GM12878 (cell line): ENCODE data around the gene DQX1. TPM values are rescaled to one million over a fixed set of nuclear protein-coding genes. Genes with fewer than 3 reads are reported as not detected.

Experiments used
- ATAC-seq: fragments of 200-7000 bp; cut with Tn5 transposase; 3 replicates; pipeline ENCODE4 v1.9.1; 2020; ENCODE audit warnings: mild to moderate bottlenecking, moderate library complexity
- BruUV-seq: library from RNA; stranded (reverse); fragments of 400-500 nt; replicated peaks from 2 replicates; lab custom pipeline; 2021; lab: Mats Ljungman, UMichigan
- CTCF ChIA-PET: fragments of 300-600 bp; sonication (Branson Sonifier 250); formaldehyde crosslinking; extraction: SDS; loops from one replicate; lab custom pipeline; 2021; ENCODE audit warnings: inconsistent platforms; lab: Yijun Ruan, JAX
- POLR2A ChIA-PET: fragments of 350-600 bp; formaldehyde crosslinking; extraction: SDS; loops from one replicate; lab custom pipeline; 2021; ENCODE audit warnings: inconsistent platforms; lab: Charles Lee
- RAD21 ChIA-PET: fragments of 300-600 bp; sonication (Branson Sonifier 250); formaldehyde crosslinking; loops from one replicate; lab custom pipeline; 2023; ENCODE audit warnings: antibody characterized with exemption; ENCODE audit not compliant: unreplicated experiment; lab: Charles Lee
- SMC1A ChIA-PET: fragments of 300-600 bp; sonication (Branson Sonifier 250); formaldehyde crosslinking; loops from one replicate; lab custom pipeline; 2023; ENCODE audit not compliant: unreplicated experiment, uncharacterized antibody; lab: Charles Lee
- DNase-seq: peaks from one replicate; pipeline ENCODE4 v3.0.0-alpha.2; 2011; ENCODE audit warnings: low read depth, low spot score
- FAIRE-seq: peaks from 3 replicates; lab custom pipeline; 2011; peaks lifted over from hg19 to GRCh38; lab: Jason Lieb, UNC
- H2AFZ ChIP-seq: 2 replicates; pipeline ENCODE4 v1.6.0; 2011; ENCODE audit warnings: low read depth, low read length, control low read depth; ENCODE audit not compliant: control insufficient read depth
- H3K27ac ChIP-seq: 2 replicates; pipeline ENCODE4 v1.5.1; 2011; ENCODE audit warnings: control low read depth; ENCODE audit not compliant: control insufficient read depth, insufficient read depth
- H3K27me3 ChIP-seq, 2 experiments: replicated peaks in 1 of 2; 2 replicates each; pipeline versions ENCODE4 v1.6.0 to v1.6.1; 2011; ENCODE audit warnings: low read length in 1 of 2; ENCODE audit not compliant: control insufficient read depth in 2 of 2, insufficient read depth in 2 of 2
- H3K36me3 ChIP-seq, 2 experiments: 2 replicates each; pipeline ENCODE4 v1.5.1; 2011; ENCODE audit warnings: low read length in 1 of 2; ENCODE audit not compliant: control insufficient read depth in 2 of 2, insufficient read depth in 2 of 2
- H3K4me1 ChIP-seq: 2 replicates; pipeline ENCODE4 v1.6.1; 2011; ENCODE audit warnings: mild to moderate bottlenecking, low read length, moderate library complexity, mixed read lengths; ENCODE audit not compliant: control insufficient read depth, insufficient read depth
- H3K4me2 ChIP-seq: 2 replicates; pipeline ENCODE4 v1.6.0; 2011; ENCODE audit warnings: control low read depth; ENCODE audit not compliant: control insufficient read depth, insufficient read depth
- H3K4me3 ChIP-seq: fragments of 200-600 bp; sonication (generic); 2 replicates; pipeline ENCODE4 v1.5.1; 2016
- H3K79me2 ChIP-seq: 2 replicates; pipeline ENCODE4 v1.6.0; 2011; ENCODE audit warnings: low read length; ENCODE audit not compliant: control insufficient read depth, insufficient read depth
- H3K9ac ChIP-seq: 2 replicates; pipeline ENCODE4 v1.8.0; 2011; ENCODE audit warnings: low read length, control low read depth, mixed read lengths; ENCODE audit not compliant: control insufficient read depth, insufficient read depth
- H3K9me3 ChIP-seq: replicated peaks from 3 replicates; pipeline ENCODE4 v1.5.1; 2011; ENCODE audit warnings: mild to moderate bottlenecking, low read length; ENCODE audit not compliant: control insufficient read depth, insufficient read depth
- H4K20me1 ChIP-seq: 2 replicates; pipeline ENCODE4 v1.6.0; 2011; ENCODE audit not compliant: control insufficient read depth, insufficient read depth
- ATF2 ChIP-seq: IDR thresholded peaks from 2 replicates; pipeline ENCODE4 v1.6.1; 2012; ENCODE audit warnings: low read length, inconsistent platforms
- CHD2 ChIP-seq: IDR thresholded peaks from 2 replicates; pipeline ENCODE4 v1.6.1; 2011; ENCODE audit warnings: low read depth, low read length, improper control_type of control experiment, borderline replicate concordance
- E4F1 ChIP-seq: fragments of 450-650 bp; IDR thresholded peaks from 2 replicates; pipeline ENCODE4 v1.6.1; 2018; ENCODE audit warnings: borderline replicate concordance, mild to moderate bottlenecking; ENCODE audit not compliant: partially characterized antibody
- GABPA ChIP-seq: IDR thresholded peaks from 2 replicates; pipeline ENCODE4 v1.6.1; 2014; ENCODE audit warnings: antibody characterized with exemption, low read depth, mild to moderate bottlenecking, inconsistent platforms
- HDAC6 ChIP-seq: fragments of 200-600 bp; sonication (generic); IDR thresholded peaks from one replicate; pipeline ENCODE4 v1.8.0; 2017; ENCODE audit warnings: antibody characterized with exemption; ENCODE audit not compliant: unreplicated experiment
- SIN3A ChIP-seq: IDR thresholded peaks from 2 replicates; pipeline ENCODE4 v1.6.1; 2012; ENCODE audit warnings: low read depth, low read length, improper control_type of control experiment
- WGBS: methylation state at CpG from one replicate; pipeline ENCODE4 v1.1.6; 2016; ENCODE audit warnings: low lambda C conversion rate; ENCODE audit not compliant: insufficient replicate concordance, insufficient coverage; ENCODE audit errors: missing lambda C conversion rate; 5-methylcytosine and 5-hydroxymethylcytosine counted together
- in situ Hi-C: fragments of 300-500 bp; cut with MboI; formaldehyde crosslinking; loops from 9 replicates; pipeline ENCODE4 v1.14.3; 2018; ENCODE audit warnings: mixed read lengths
- intact Hi-C: fragments of 100-400 bp; cut with micrococcal nuclease; formaldehyde crosslinking; loops from one replicate; pipeline ENCODE4 v1.14.2; 2022; ENCODE audit not compliant: unreplicated experiment
- polyA plus RNA-seq, 11 experiments: library from polyadenylated mRNA; depleted of rRNA in 4 of 11; unstranded in 6 of 11; stranded (reverse) in 5 of 11; fragments of >200 nt; fragmentation: Nextera tagmentation in 4 of 11; fragmentation: Illumina TruSeq in 1 of 11; extraction: Ambion mirVana in 4 of 11; extraction: Trizol in 1 of 11; gene quantifications; 1 replicate in 1 of 11; 2 replicates in 10 of 11; pipeline versions ENCODE4 v1.2.1 to v1.2.3, GENCODE V29; 2011 to 2016; ENCODE audit warnings: inconsistent platforms in 2 of 11, missing spikeins in 2 of 11, low read depth in 1 of 11
- total RNA-seq, 4 experiments: library from RNA; depleted of rRNA in 3 of 4; stranded (reverse); fragments of >200 nt in 3 of 4; fragmentation: Illumina TruSeq in 1 of 4; extraction: Trizol in 1 of 4; gene quantifications; 2 replicates each; pipeline versions ENCODE4 v1.2.1 to v1.2.3, GENCODE V29; 2013 to 2021

DQX1 gene
- total and polyA plus RNA-seq, 10 of the 15 experiments (the other 5 are each of a cell fraction or from before 2014, with no cell fraction given), result 0.34 to 2.1 (median 0.86) TPM

GRCh38 chr2:74504591-74504990 is 21.4 kb downstream of the DQX1 start:
- ChIA-PET RAD21 (interaction anchor here (1.3 to 3.3 kb wide), 5 partner anchors 25 to 82 kb away, joined by 3 to 21 read pairs (median 10); partner anchors contain the start of genes AUP1, HTRA2 and WBP1), POLR2A (interaction anchor here (0.9 to 2.2 kb wide), 8 partner anchors 12 to 83 kb away, joined by 3 to 10 read pairs (median 6); partner anchors contain the start of genes AUP1, CCDC142, DQX1 and MRPL53), SMC1A (interaction anchor here (1.2 to 7.0 kb wide), 8 partner anchors 20 to 88 kb away, joined by 3 to 71 read pairs (median 8); partner anchors contain the start of genes CCDC142, DQX1 and TTC31), CTCF (interaction anchor here (0.7 to 13.9 kb wide), 11 partner anchors 8 to 170 kb away, joined by 3 to 231 read pairs (median 7); partner anchors contain the start of genes AUP1, CCDC142, DQX1 and HTRA2)
- no peak for ATAC-seq
- no peaks in the 10 kb centered on the region for H3K9me3 ChIP-seq
- BruUV-seq, result no TSS peak
- H3K4me2 ChIP-seq, result no peak overlapping the region
- H2AFZ ChIP-seq, result no peak overlapping the region
- no peak overlapping the region for H3K9ac ChIP-seq
- H3K4me3 ChIP-seq, result no peak overlapping the region
- H3K79me2 ChIP-seq, result peaks cover 12% of the 10 kb centered on the region
- H3K4me1 ChIP-seq, result peaks cover 28% of the 10 kb centered on the region
- DNase-seq, result no peak
- FAIRE-seq, result no peak
- intact Hi-C loops, result no loop called here
- in situ Hi-C loops, result no loop called here
- peaks cover 5 to 12% of the 10 kb centered on the region in 2 experiments; a peak in 2 of 4 replicates for H3K27me3 ChIP-seq
- H4K20me1 ChIP-seq, result no peaks in the 10 kb centered on the region
- TF ChIP-seq GABPA (no peak), ATF2 (no peak), SIN3A (no peak), HDAC6 (no peak), E4F1 (no peak), CHD2 (no peak)
- peaks cover 0 to 7% of the 10 kb centered on the region in 2 experiments; a peak in 1 of 4 replicates for H3K36me3 ChIP-seq
- WGBS, result 100% methylated on average over 3 of the region's 3 CpGs
- no peak overlapping the region for H3K27ac ChIP-seq
